ENCODE measurements around the gene ULK4.
"Not testable (repeated sequence)": the region's sequence is repeated elsewhere in the genome, so short reads cannot be mapped to it uniquely, and the experiment has no call there.

Gene ULK4

DNA sequence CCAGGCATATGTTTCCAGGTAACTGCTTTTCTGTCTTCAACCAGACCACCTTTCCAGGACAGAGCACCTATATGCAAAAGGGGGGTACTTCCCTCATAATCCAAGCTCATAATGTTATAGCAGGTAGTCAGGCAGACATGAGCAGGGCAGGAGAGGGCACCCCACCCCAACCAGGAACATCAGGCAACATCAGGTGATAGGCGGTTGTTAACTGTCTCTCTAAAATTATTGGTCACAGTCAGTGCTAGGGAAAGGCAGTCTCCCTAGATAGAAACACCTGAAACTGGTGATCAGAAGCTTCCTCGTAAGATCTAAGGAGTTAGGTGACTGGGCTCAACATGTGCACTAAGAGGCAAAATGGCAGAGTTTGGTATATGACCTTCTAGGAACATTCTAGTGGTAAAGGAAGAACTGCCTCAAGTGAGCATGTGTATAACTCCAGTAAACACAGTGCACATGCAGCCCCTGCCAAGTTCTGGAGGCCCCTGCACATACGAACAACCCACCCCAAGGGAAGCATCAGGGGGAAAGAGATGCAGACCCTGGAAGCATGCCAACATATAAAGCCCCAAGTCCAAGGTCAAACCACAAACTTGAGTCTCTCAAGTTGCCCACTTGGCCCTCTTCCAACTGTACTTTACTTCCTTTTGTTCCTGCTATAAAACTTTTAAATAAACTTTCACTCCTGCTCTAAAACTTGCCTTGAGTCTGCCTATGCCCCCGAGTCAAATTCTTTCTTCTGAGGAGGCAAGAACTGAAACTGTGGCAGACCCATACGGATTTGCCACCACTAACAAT is 270.9 kb downstream of the ULK4 start:
- DNase-seq (ENCODE audit: low read depth in 2 of 2), result no peak

GRCh38 chr3:41688595-41689380 is 273.1 kb downstream of the ULK4 start:
- no peak for DNase-seq (ENCODE audit: low read depth in 2 of 2)

- no peak for DNase-seq (ENCODE audit: low read depth in 2 of 2)
These were observed 276.8 kb downstream of the ULK4 start for GRCh38 chr3:41684797-41685735.

DNA sequence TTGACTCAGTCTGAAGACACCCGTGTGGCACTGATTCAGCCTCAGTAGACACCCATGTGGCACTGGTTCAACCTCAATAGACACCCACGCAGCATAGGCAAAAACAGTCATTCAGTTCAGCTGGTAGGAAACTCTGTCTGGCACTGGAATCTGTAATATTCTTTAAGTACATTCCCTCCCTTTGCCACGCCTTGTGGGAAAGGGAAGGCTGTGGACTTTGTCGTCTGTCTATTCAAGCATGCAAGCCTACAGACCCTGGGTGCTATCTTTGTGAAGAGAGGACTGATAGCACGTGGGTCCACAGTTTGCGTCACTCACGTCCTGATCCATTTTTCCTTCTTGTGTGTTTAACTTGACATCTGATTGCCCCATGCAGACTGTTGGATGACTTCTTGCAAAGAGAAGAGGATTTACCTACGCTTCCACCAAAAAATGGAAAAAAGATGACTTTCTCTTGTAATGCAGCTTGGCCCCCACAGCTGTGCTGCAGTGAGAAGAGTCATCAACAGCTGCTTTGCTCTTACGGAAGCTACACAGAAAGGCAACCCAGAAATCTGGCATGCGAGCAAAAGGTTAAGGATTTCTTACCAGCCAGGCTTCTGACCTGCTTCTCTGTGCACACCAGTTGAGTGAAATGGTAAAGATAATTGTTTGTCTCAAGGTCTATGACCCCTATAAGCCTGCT is 278.1 kb downstream of the ULK4 start:
- no peak for DNase-seq (ENCODE audit: low read depth in 2 of 2)

GRCh38 chr3:41682996-41683395 is 278.9 kb downstream of the ULK4 start:
- no peak for DNase-seq (ENCODE audit: low read depth in 2 of 2)

DNA sequence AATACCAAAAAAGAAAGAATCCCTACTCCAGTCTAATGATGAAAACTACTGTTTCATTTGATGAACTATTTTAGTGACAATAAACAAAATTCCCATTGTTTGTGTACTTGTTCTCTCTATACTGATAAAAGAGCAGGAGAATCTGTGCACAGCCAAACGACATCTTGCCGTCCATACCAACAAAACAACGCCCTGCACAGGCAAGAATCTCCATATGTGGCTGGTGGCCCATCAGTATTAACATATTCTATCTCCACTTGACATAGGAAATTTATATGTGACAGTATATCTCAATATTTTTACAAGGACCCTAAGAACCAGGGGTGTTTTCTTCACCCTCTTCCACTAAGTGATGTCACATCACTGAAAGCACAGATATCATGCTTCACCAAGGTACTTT is 279.5 kb downstream of the ULK4 start:
- no peak for DNase-seq (ENCODE audit: low read depth in 2 of 2)

- DNase-seq (ENCODE audit: low read depth in 2 of 2), result no peak
These were observed 280.4 kb downstream of the ULK4 start for GRCh38 chr3:41681479-41681878.

DNA sequence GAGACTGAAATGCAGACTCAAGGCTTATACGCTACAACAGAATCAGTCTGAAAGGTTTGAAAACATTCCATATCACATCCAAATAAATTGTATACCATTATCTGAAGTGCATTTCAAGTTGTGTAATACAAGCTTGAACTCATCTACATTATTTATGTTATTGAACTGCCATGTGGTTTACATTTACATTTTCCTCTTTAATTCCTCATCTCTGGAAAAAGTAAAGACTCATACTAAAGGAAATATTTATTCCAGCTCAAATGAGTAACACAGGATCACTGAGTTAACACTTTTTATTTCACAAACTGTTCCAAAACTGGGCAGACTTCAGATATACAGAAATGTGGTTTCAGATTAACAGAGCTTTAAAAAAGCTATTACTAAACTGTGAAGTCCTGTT is 282.5 kb downstream of the ULK4 start:
- no peak for DNase-seq (ENCODE audit: low read depth in 2 of 2)

DNA sequence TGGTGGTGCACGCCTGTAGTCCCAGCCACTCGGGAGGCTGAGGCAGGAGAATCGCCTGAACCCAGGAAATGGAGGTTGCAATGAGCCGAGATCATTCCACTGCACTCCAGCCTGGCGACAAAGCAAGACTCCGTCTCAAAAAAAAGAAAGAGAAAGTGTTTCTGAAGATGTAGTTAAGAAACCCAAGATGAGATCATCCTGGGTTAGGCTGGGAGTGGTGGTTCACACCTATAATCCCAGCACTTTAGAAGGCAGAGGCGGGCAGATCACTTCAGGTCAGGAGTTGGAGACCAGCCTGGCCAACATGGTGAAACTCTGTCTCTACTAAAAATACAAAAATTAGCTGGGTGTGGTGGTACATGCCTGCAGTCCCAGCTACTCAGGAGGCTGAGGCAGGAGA is 286.8 kb downstream of the ULK4 start:
- not testable (repeated sequence) for DNase-seq (ENCODE audit: low read depth in 2 of 2)

GRCh38 chr3:41674449-41674848 is 287.5 kb downstream of the ULK4 start:
- DNase-seq (ENCODE audit: low read depth in 2 of 2), result no peak

- DNase-seq (ENCODE audit: low read depth in 2 of 2), result no peak
These were observed 288.3 kb downstream of the ULK4 start for GRCh38 chr3:41673650-41674049.

GRCh38 chr3:41668379-41668778 is 293.5 kb downstream of the ULK4 start:
- DNase-seq (ENCODE audit: low read depth in 2 of 2), result no peak

DNA sequence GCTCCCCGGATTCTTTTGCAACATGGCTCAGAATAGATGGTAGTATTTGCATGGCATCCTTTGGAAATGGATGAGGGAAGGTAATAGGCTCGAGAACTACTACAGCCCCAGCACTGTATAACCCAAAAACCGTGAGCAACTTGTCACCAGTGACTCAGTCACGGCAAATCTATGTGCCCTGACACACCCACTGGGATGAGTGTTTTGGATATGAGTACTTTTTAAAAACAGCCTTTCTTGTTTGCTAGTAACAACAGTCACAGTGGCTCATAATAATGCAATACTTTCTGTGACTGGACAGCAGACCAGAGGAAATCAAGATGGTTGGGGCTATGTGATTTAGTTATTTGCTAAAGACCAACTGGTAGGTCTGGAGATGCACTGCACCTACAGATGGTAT is 299.6 kb downstream of the ULK4 start:
- DNase-seq (ENCODE audit: low read depth in 2 of 2), result no peak

DNA sequence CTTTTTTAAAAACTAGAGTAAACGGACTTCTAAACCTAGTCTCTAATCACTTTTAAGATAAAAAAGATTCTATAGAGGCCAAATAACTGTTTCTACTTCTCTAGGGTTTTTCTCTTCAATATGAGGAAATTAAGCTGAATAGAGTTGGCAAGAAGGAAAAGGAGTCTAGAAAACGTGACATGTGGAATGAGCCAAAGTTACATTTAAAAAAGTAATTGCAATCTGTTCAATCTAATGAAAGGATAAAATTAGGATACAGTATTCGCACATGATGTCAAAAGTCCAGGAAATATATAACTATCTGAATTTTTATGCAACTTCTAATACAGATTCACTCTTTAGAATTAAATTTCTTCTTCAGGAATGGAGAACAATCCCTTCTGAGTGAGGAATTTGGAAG is 300.1 kb downstream of the ULK4 start:
- no peak for DNase-seq (ENCODE audit: low read depth in 2 of 2)

DNA sequence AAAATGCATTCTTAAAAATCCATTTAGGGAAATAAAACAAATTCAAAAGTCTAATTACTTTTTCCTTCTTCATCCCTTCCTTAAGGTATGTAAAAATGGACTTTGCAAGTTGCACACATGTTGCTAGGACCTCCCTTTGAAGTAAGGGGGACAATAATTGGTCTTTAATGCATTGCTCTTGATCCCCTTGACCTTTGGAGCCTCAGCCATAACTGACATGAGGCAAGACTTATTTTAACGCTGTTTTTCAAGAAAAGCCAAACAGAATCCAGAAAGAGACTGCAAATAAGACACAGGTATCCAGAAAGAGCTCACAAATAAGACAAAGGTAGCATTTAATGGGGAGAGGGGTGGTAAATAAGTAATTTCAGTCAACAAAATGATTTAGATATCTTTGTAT is 301.4 kb downstream of the ULK4 start:
- DNase-seq (ENCODE audit: low read depth in 2 of 2), result no peak

GRCh38 chr3:41653571-41654239 is 308.2 kb downstream of the ULK4 start:
- no peak for DNase-seq (ENCODE audit: low read depth in 2 of 2)

DNA sequence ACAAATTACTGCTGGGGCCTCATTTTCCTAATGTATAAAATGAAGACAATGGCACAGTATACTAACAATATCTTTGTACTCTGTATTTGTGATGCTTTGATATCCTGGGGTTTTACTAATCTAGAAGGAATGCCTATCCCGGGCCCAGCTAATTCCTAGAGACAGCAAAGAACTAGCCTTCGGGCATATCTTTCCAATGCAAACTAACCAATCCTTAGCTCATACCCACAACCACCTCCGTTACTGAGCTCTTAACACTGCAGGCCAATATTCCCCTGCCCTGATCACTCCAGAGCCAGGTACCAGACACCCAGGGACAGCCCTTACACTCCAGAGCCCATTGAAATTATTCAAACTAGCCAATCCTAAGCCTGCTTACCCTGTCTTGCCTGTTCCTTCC is 309.0 kb downstream of the ULK4 start:
- no peak for DNase-seq (ENCODE audit: low read depth in 2 of 2)

DNA sequence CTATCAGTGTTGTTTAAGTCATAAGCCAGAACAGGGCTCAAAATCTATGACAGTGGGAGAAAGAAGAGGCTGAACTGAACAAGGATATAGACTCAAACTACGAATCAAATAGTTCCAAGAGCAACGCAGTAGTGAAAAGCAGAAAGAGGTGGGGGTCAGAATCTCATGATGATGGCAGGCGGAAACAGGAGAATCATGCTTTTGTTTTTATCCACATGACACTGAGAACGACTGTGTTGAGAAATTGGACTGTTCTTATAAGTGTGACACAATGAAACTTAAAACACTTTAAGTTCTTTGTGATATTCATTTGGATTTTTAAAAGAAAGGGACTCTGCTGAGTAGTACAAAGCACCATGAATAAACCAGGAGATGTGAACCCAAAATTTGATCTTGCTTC is 309.4 kb downstream of the ULK4 start:
- DNase-seq (ENCODE audit: low read depth in 2 of 2), result no peak

DNA sequence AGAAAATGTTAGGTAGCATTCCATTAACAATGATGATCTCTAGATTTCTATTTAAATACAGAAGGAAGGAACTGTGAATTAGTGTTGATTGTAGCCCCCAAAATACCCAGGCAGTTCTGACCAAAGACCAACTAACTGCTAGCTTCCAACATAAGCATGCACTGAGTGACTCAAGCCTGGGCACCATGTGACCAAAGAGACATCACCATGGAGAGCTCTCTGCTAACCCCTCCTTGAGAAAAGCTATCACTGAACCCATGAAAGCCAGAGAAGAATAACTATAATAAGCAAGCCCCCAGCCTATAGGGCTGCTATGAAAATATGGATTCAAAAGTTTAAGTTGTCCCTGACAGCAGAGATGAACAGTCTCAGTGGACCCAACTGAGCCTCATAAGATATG is 310.2 kb downstream of the ULK4 start:
- no peak for DNase-seq (ENCODE audit: low read depth in 2 of 2)

DNA sequence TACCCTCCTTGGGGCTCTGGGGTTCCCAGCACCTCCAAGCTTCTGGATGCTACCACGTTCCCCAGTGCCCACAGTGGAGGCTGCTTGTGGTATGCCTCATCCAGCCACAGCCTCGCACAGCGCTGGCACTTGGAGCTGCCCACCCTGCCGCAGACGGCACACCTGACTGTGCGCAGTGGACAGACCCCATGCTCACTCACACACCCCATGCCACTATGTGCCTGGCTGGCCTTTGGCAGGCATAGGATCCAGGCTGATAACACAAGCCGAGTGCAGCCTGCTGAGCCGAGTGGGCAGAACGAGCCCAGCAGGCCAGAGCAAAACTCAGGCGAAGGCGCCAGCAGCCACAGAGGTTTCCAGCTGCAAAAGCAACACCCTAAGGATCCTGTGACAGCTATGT is 311.5 kb downstream of the ULK4 start:
- DNase-seq (ENCODE audit: low read depth in 2 of 2), result no peak

- DNase-seq (ENCODE audit: low read depth in 2 of 2), result no peak
These were observed 312.7 kb downstream of the ULK4 start for GRCh38 chr3:41649129-41649739.
